IPS-11a (cell line): ENCODE measurements around the gene CRYZ.

Experiments used
- H3K4me3 ChIP-seq: one replicate; pipeline ENCODE4 v1.5.1; 2013; ENCODE audit warnings: low read depth, low read length, control low read depth

The CRYZ gene

DNA sequence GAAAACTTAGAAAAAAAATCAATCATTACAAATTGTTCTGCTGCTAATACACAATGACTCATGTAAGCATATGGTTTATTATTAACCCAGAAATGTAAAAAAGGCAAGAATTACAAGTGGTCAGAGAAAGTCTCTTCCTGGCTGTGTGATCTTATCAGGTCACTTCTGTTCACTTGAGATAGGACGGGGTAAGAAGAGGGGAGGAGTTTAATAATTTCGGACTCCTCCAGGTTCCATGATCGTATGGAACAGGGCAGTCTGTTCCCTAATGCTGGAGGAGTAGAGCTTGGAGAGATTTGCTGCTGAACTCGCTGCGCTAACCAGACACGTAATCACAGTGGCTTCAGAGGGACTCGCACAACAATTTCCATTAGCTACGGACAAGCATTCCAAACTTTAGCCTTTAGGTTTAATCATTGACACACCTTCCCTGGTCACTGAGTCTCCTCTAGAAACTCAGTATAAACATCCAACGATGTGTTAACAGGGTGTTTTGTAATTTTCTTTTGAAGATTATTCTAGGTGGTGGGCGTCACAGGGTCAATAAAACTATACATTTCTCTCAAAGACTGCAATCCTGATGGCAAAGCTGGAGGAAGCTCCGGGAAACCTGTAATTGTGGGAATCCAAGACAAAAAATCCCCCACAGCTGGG, 1.3 kb downstream of the CRYZ start:
- H3K4me3 ChIP-seq, result no peak overlapping the region

GRCh38 chr1:74729741-74730478, 2.9 kb downstream of the CRYZ start:
- H3K4me3 ChIP-seq, result no peak overlapping the region

GRCh38 chr1:74728736-74729135, 4.1 kb downstream of the CRYZ start:
- no peak overlapping the region for H3K4me3 ChIP-seq

- no peak overlapping the region for H3K4me3 ChIP-seq
These were observed 6.8 kb downstream of the CRYZ start for GRCh38 chr1:74726063-74726462.

- H3K4me3 ChIP-seq, result no peak overlapping the region
These were observed 15.2 kb downstream of the CRYZ start for GRCh38 chr1:74717626-74718025.

DNA sequence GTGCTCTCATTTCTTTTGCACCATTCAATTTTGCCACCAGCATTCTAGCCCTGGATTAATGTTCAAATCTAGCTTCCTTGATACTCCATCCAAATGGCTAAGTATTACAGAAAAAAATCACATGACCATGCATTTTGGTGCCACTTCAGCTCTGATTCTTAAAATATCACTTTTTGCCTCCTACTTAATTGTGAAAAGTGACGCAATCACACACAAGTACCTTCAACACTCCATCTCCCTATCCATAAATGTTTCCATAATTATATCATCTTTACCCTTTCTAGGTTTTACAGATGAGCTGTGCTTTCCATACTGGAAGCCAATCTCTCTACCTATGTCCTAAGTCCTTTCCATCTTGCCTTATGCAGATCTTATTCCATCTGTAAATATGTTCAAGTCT, 16.0 kb downstream of the CRYZ start:
- H3K4me3 ChIP-seq, result no peak overlapping the region

- H3K4me3 ChIP-seq, result no peak overlapping the region
These were observed 17.0 kb downstream of the CRYZ start for GRCh38 chr1:74715806-74716205.

GRCh38 chr1:74715236-74715502, 17.7 kb downstream of the CRYZ start:
- no peak overlapping the region for H3K4me3 ChIP-seq

GRCh38 chr1:74714429-74715235, 18.2 kb downstream of the CRYZ start:
- no peak overlapping the region for H3K4me3 ChIP-seq

GRCh38 chr1:74713849-74714248, 19.0 kb downstream of the CRYZ start:
- no peak overlapping the region for H3K4me3 ChIP-seq

- H3K4me3 ChIP-seq, result no peak overlapping the region
These were observed 20.0 kb downstream of the CRYZ start for GRCh38 chr1:74712881-74713280.

- H3K4me3 ChIP-seq, result no peak overlapping the region
These were observed 29.3 kb downstream of the CRYZ start for GRCh38 chr1:74703386-74704182.

DNA sequence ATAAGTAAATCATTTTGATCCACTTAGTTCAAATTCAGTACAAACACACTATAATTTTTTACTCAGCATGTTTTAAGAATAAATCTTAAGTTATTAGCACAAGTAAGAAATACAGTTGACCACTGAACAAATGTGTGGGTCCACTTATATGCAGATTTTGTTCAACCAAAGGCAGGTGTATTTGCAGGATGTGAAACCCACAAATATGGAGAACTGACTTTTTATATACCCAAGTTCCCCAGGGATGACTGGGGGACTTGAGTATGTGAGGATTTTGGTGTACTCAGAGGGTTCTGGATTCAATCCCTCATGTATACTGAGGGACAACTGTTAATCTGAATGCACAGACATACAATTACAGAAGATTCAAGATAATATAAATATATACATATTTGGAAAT, 33.5 kb downstream of the CRYZ start:
- H3K4me3 ChIP-seq, result no peak overlapping the region

DNA sequence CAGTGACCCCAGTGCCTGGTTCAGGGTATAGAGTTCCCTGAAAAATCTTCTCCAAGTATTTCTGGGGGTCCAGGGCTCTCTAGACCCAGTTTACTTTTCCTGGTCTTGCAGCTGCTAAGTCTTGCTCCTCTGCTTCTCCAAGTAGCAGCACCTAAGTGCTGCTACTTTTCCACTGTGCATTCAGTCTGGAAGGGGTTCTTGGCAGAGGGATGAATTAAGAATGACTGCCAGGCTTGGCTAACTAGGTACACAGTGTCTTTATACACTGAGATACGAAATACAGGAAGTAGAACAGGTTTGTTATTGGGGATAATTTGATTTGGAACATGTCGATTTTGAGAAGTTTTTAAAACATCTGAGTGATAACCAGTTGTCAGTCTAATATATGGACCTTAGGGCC, 35.0 kb downstream of the CRYZ start:
- H3K4me3 ChIP-seq, result no peak overlapping the region

DNA sequence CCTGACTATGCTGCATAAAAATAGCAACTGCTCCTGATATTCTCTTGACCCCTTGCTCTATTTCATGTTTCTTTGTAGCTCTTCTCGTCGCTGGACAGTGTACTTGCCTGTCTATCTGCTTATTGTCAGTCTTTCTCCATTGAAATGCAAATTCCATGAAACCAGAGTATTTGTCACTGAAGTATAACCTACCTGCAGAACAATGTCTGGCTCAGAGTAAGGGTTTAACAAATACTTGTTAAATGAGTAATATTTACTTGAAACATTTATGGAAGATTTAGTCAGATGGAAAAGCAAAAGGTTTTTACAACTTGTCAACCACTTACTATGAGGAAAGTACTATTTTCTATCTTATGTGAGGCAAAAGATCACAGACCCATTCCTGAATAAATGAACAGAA, 39.4 kb downstream of the CRYZ start:
- no peak overlapping the region for H3K4me3 ChIP-seq

DNA sequence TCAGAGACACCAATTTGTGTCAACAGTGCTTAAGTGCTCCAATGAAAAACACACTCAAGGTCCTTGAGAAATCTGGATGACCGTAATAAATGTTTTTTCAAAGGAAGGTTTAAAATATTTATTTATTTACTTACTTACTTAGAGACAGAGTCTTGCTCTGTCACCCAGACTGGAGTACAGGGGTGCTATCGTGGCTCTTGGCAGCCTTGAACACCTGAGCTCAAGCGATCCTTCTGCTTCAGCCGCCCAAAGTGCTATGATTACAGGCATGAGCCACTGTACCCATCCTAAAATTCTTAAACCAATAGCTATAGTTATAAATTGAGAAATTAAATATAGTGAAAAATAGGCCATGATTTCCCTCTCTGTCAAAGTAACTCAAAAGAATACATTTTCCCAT, 41.9 kb downstream of the CRYZ start:
- no peak overlapping the region for H3K4me3 ChIP-seq

- H3K4me3 ChIP-seq, result no peak overlapping the region
These were observed 42.5 kb downstream of the CRYZ start for GRCh38 chr1:74690364-74690696.

DNA sequence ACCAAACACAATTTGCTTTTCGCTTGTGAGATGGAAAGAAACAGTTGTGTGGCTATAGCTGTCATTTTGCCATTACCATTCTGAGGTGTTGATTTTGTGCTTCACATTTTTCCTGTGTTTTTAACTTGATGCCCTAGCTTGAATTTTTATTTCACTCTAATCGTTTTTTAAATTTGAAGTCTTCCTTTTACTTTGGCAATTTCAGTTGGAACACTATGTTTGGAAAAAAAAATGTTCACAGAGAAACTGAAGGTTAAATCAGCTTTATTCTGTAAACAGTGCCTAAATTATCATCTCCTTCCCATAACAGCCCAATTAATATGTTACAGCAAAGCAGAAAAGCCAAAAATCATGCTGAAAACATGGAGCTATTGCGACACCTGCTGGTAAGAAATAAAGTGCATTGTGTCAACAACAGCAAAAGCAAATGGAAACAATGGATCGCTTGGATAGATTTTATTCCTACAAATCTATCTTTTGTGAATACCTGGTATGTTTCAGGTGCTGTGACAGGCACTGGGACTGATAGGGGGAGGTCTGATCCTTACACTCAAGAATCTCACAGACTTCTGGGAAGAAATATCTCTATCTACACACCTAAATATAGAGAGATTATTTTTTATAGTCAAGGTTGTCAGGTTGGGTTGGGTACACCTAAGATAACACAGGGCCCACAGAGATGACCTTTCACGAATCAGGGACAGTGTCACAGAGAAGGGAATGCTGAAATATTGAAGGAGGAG, 43.1 kb downstream of the CRYZ start:
- no peak overlapping the region for H3K4me3 ChIP-seq

GRCh38 chr1:74686928-74687327, 45.9 kb downstream of the CRYZ start:
- no peak overlapping the region for H3K4me3 ChIP-seq

GRCh38 chr1:74684301-74684700, 48.5 kb downstream of the CRYZ start:
- H3K4me3 ChIP-seq, result no peak overlapping the region

GRCh38 chr1:74683656-74684055, 49.2 kb downstream of the CRYZ start:
- no peak overlapping the region for H3K4me3 ChIP-seq
